ENCODE data around the gene GALNT13. TPM values are rescaled to one million over a fixed set of nuclear protein-coding genes. Genes with fewer than 3 reads are reported as not detected.

The GALNT13 gene
- total RNA-seq, 1 donor from 2014 or later: 0.46 TPM

DNA sequence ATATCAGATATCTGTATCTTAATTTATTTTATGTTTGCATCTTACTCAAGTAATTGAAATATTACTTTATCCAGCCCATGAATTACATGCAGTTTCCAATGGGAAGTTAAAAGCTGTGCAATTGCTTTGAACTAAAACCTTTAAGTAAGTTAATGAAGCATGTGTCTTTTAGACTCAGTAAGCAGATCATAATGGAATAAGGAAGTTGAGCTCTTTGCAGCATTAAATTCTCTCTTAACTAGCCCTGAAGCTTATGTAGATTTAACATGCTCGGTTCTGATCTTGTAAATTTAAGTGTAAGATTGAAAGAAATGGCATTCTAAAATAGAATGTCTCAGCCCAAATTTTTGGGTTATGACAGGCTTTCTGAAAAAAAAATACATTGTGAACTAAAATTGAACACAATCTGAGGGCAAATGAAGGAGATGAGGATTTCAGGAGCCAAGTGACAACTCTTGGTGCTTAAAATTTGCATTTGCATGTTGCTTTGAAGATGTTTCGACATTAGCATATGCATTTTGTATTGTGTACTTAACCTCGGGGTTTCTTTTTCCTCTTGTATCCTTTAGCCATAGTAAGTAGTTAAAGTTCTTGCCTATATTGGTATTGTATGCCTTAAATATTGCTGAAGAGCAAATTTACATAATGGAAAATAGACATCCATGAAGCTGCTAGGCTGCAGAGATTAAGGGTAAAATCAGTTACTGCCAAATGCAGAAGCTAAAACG, 529.0 kb downstream of the GALNT13 start:
- Histone ChIP-seq H3K27me3 (ENCODE audit: control insufficient read depth, insufficient read depth, low read length) (no peaks in the 10 kb centered on the region), H3K36me3 (ENCODE audit: control insufficient read depth, insufficient read depth, low read length) (no peaks in the 10 kb centered on the region), H3K4me3 (ENCODE audit: low read depth, low read length) (no peak overlapping the region)
- no peak for DNase-seq (ENCODE audit: low read depth)
- TF ChIP-seq CTCF (IDR thresholded peaks at IDR 0.05; ENCODE audit: insufficient read depth, low read length, poor library complexity, severe bottlenecking): no peak

DNA sequence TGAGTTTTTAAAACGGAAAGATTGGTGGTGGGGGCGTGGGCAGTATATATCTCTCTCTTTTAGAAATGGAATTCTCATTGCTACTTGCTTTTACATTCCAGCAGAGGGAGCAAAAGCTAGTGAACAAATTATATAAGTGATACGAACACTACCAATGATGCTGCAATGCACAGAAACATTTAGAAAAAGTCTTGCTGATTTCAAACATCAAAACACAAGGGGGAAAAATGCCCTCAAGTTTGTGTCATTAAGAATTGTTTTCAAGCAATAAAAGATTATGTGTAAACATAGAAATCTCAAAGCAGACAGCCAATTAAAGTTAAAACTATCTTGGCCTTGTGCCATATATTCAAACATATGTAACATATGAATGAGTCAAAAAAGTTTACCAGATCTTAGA, 530.5 kb downstream of the GALNT13 start:
- peak; percentile 50 for TF ChIP-seq CTCF (IDR thresholded peaks at IDR 0.05; ENCODE audit: insufficient read depth, low read length, poor library complexity, severe bottlenecking)
- DNase-seq (ENCODE audit: low read depth): peak; percentile 0
- Histone ChIP-seq H3K36me3 (ENCODE audit: control insufficient read depth, insufficient read depth, low read length) (no peaks in the 10 kb centered on the region), H3K27me3 (ENCODE audit: control insufficient read depth, insufficient read depth, low read length) (no peaks in the 10 kb centered on the region), H3K4me3 (ENCODE audit: low read depth, low read length) (no peak overlapping the region)

- Histone ChIP-seq H3K27me3 (ENCODE audit: control insufficient read depth, insufficient read depth, low read length) (no peaks in the 10 kb centered on the region), H3K4me3 (ENCODE audit: low read depth, low read length) (no peak overlapping the region), H3K36me3 (ENCODE audit: control insufficient read depth, insufficient read depth, low read length) (no peaks in the 10 kb centered on the region)
- no peak for TF ChIP-seq CTCF (IDR thresholded peaks at IDR 0.05; ENCODE audit: insufficient read depth, low read length, poor library complexity, severe bottlenecking)
- DNase-seq (ENCODE audit: low read depth): no peak
These were observed 531.6 kb downstream of the GALNT13 start for GRCh38 chr2:154403242-154403790.

- DNase-seq (ENCODE audit: low read depth): no peak
These were observed 537.1 kb downstream of the GALNT13 start for GRCh38 chr2:154408786-154409185.

GRCh38 chr2:154422251-154422650, 550.5 kb downstream of the GALNT13 start:
- no peak for DNase-seq (ENCODE audit: low read depth)
- Histone ChIP-seq H3K36me3 (ENCODE audit: control insufficient read depth, insufficient read depth, low read length) (no peaks in the 10 kb centered on the region), H3K27me3 (ENCODE audit: control insufficient read depth, insufficient read depth, low read length) (no peaks in the 10 kb centered on the region), H3K4me3 (ENCODE audit: low read depth, low read length) (no peak overlapping the region)
- TF ChIP-seq CTCF (IDR thresholded peaks at IDR 0.05; ENCODE audit: insufficient read depth, low read length, poor library complexity, severe bottlenecking): no peak

More at GRCh38 chr2:154408786-154409185, 537.1 kb downstream of the GALNT13 start:
- Histone ChIP-seq H3K27me3 (ENCODE audit: control insufficient read depth, insufficient read depth, low read length) (no peaks in the 10 kb centered on the region), H3K36me3 (ENCODE audit: control insufficient read depth, insufficient read depth, low read length) (no peaks in the 10 kb centered on the region), H3K4me3 (ENCODE audit: low read depth, low read length) (no peak overlapping the region)
- no peak for TF ChIP-seq CTCF (IDR thresholded peaks at IDR 0.05; ENCODE audit: insufficient read depth, low read length, poor library complexity, severe bottlenecking)
